ENCODE data around the gene FXYD2.
A peak's percentile ranks its signal among the peaks of the same experiment; 100 is the strongest.

- TF ChIP-seq, protein P1, sequence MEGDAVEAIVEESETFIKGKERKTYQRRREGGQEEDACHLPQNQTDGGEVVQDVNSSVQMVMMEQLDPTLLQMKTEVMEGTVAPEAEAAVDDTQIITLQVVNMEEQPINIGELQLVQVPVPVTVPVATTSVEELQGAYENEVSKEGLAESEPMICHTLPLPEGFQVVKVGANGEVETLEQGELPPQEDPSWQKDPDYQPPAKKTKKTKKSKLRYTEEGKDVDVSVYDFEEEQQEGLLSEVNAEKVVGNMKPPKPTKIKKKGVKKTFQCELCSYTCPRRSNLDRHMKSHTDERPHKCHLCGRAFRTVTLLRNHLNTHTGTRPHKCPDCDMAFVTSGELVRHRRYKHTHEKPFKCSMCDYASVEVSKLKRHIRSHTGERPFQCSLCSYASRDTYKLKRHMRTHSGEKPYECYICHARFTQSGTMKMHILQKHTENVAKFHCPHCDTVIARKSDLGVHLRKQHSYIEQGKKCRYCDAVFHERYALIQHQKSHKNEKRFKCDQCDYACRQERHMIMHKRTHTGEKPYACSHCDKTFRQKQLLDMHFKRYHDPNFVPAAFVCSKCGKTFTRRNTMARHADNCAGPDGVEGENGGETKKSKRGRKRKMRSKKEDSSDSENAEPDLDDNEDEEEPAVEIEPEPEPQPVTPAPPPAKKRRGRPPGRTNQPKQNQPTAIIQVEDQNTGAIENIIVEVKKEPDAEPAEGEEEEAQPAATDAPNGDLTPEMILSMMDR (IDR thresholded peaks at IDR 0.05; ENCODE audit: low read length): peak; percentile 84
- TF ChIP-seq EZH2 (IDR thresholded peaks at IDR 0.05; ENCODE audit: borderline replicate concordance, low read length): no peak
Measured at GRCh38 chr11:117817368-117818040, 7.0 kb downstream of the FXYD2 start.
